RPMI7951 (cell line): ENCODE measurements around the gene SLC28A3. TPM values are rescaled to one million over a fixed set of nuclear protein-coding genes. Genes with fewer than 3 reads are reported as not detected.

Source experiments
- DNase-seq: peaks from one replicate; pipeline ENCODE4 v3.0.0-alpha.2; 2012; ENCODE audit warnings: low read depth
- total RNA-seq: library from RNA; depleted of rRNA; stranded (reverse); fragments of >200 nt; shearing (Covaris generic); gene quantifications from 2 replicates; pipeline ENCODE4 v1.2.3, GENCODE V29; 2014

SLC28A3 gene
- total RNA-seq, 1 experiment from 2014 or later = under 0.01 TPM

- DNase-seq = no peak
Measured at GRCh38 chr9:84241817-84242373, 98.7 kb downstream of the SLC28A3 start.

GRCh38 chr9:84239343-84239742, 101.2 kb downstream of the SLC28A3 start:
- DNase-seq = no peak

GRCh38 chr9:84238652-84239051, 101.9 kb downstream of the SLC28A3 start:
- DNase-seq = no peak

GRCh38 chr9:84235511-84235910, 105.0 kb downstream of the SLC28A3 start:
- no peak for DNase-seq

GRCh38 chr9:84230355-84231145, 110.0 kb downstream of the SLC28A3 start:
- DNase-seq = peak; percentile 79

- DNase-seq = no peak
Measured at GRCh38 chr9:84229191-84229590, 111.4 kb downstream of the SLC28A3 start.

GRCh38 chr9:84228130-84228720, 112.3 kb downstream of the SLC28A3 start:
- no peak for DNase-seq

GRCh38 chr9:84226126-84226525, 114.4 kb downstream of the SLC28A3 start:
- DNase-seq = no peak
